ENCODE data around the gene CHD9NB.
"Not testable (repeated sequence)": the region's sequence is repeated elsewhere in the genome, so short reads cannot be mapped to it uniquely, and the experiment has no call there.

Gene CHD9NB

GRCh38 chr16:53083119-53083518, 30.4 kb upstream of the CHD9NB start:
- DNase-seq (ENCODE audit: low spot score) = no peak

DNA sequence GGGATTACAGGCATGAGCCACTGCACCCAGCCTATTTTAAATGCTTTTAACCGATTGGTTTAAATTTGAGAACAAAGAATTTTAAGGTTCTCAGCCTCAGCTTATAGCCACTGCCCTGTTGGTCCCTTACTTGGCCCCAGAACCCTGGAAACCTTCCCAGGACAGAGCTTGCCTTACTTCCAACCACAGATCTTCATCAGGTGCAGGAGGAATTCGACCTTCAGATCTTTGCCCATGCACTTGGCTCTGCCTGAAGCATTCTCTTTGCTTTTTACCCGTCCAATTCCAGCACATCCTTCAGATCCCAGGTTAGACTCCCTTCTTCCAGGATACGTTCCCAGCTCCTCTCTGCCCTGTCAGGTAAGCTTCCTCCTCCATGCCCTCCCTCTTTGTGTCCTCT, 29.8 kb upstream of the CHD9NB start:
- no peak for DNase-seq (ENCODE audit: low spot score)

- DNase-seq (ENCODE audit: low spot score) = no peak
These were observed 29.1 kb upstream of the CHD9NB start for GRCh38 chr16:53081686-53082407.

- no peak for DNase-seq (ENCODE audit: low spot score)
These were observed 28.3 kb upstream of the CHD9NB start for GRCh38 chr16:53081032-53081424.

DNA sequence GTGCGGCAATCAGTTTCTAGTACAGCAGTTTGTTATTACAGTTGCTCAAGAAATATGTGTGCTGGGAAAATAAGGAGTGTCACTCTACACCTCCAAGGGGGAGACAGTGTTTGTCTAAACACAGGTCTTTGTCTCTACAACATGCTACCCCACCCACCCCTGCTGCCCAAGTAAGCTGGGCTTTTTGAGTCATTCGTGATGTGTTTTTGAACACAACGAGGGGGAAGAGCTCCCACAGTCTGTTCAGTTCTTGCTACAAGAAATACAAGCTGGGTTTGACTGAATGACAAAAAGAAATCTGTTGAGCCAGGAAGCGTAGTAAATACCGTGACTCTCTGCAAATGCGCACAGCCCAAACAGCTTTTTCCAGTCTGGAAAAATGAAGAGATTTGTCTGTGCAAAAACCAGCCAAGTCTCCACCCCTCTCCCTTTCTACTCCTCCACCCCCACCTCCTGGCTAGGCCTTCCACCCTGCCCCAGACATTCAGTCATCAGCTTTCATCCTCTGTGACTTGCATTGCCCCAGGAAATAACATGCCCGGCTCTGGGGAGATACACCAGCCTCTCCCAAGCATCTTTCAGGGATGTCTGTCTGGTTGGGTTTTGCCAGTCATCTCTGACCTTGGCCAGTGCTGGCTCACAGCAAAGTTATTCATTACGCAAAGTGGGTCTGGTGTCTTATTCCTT, 27.8 kb upstream of the CHD9NB start:
- DNase-seq (ENCODE audit: low spot score) = peak; percentile 83

- DNase-seq (ENCODE audit: low spot score) = no peak
These were observed 26.2 kb upstream of the CHD9NB start for GRCh38 chr16:53078765-53079485.

DNA sequence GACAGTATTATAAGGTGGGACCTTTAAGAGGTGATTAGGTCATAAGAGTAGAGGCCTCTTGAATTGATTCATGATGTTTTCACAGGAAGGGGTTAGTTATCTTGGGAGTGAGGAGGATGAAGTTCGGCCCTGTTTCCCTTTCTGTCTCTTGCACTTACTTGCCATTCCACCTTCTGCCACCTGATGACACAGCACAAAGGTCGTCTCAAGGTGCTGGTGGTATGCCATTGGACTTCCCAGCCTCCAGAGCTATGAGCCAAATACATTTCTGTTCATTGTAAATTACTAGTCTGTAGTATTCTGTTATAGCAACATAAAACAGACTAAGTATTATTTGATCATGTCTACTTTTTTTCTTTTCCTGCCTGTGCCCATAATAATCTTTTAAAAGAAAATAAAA, 25.6 kb upstream of the CHD9NB start:
- DNase-seq (ENCODE audit: low spot score) = no peak

DNA sequence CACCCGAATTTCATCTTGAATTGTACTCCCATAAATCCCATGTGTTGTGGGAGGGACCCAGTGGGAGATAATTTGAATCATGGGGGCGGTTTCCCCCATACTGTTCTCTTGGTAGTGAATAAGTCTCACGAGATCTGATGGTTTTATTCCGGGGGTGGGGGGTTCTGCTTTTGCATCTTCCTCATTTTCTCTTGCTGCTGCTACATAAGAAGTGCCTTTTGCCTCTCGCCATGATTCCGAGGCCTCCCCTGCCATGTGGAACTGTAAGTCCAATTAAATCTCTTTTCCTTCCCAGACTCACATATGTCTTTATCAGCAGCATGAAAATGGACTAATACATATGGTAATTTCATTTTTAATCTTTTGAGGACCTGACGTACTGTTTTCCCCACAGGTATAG, 22.8 kb upstream of the CHD9NB start:
- not testable (repeated sequence) for DNase-seq (ENCODE audit: low spot score)

DNA sequence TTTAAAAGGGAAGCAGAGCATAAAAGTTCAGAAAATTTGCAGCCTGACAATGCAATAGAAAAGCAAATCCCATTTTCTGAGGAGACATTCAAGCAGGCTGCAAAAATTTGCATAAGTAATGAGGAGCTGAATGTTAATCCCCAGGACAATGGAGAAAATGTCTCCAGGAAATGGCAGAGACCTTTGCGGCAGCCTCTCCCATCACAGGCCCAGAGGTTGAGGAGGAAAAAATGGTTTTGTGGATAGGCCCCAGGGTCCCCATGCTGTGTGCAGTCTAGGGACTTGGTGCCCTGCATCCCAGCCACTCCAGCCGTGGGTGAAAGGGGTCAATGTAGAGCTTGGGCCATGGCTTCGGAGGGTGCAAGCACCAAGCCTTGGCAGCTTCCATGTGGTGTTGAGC, 21.6 kb upstream of the CHD9NB start:
- DNase-seq (ENCODE audit: low spot score) = not testable (repeated sequence)

- no peak for DNase-seq (ENCODE audit: low spot score)
These were observed 20.3 kb upstream of the CHD9NB start for GRCh38 chr16:53073022-53073421.

- peak; percentile 93 for DNase-seq (ENCODE audit: low spot score)
These were observed 19.1 kb upstream of the CHD9NB start for GRCh38 chr16:53071748-53072301.

GRCh38 chr16:53069772-53070171, 17.1 kb upstream of the CHD9NB start:
- no peak for DNase-seq (ENCODE audit: low spot score)

GRCh38 chr16:53068423-53068833, 15.7 kb upstream of the CHD9NB start:
- no peak for DNase-seq (ENCODE audit: low spot score)

DNA sequence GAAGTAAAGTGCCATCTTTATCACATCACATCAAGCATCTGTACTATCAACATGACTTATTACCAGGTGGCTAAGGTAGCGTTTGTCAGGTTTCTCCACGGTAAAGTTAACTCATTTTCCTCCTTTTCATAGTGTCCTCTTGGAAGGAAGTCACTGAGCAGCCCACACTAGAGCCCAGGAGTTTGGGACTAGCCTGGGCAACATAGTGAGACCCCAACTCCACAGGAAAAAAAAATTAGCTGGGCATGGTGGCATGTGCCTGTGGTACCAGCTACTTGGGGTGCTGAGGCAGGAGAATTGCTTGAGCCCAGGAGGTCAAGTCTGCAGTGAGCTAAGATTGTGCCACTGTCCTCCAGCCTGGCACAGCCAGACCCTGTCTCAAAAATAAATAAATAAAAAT, 15.0 kb upstream of the CHD9NB start:
- no peak for DNase-seq (ENCODE audit: low spot score)

DNA sequence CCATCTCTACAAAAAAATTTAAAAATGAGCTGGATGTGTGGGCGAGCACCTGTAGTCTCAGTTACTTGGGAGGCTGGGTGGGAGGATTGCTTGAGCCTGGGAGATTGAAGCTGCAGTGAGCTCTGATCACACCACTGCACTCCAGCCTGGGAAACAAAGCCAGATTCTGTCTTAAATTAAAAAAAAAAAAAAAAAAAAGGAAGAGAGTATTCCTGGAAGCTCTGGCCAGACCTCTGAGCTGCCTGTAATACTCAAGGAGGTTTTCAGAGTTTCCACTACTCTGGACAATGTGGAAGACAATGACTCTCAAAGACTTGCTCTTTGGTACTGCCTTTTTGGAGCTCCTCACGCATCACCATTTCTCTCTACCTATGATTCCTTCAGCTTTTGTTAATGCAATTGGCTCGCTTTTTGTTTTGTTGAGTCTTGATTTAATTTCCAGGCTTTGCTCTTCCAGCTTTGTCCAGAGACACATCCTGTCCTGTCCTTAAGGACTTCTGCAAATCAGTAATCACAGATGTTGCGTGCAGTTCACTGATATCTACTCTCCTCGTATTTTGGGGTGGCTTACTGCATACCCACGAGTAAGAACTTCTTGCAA, 12.9 kb upstream of the CHD9NB start:
- DNase-seq (ENCODE audit: low spot score) = no peak

DNA sequence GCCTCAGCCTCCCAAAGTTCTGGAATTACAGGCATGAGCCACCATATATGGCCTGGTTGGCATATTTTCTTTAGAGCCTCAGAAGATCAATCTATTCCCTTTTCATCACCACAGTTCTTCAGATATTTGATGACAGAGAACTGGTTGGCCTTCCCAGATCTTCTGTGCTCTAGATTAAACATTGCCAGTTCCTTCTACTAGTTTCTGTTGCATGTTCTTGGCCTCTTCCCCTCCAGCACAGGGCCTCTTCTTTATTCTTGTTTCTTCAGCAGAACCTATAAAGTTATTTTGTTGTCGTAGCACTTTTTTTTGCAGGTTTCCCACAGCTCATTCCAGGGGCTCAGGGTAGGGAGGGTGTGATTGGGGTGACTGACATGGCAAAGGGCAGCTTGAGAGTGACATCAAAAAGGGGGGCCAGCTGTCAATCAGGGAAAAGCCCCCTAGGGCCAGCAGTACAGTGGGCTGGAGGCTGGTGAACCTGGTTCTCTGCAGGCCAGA, 11.4 kb upstream of the CHD9NB start:
- DNase-seq (ENCODE audit: low spot score) = no peak

GRCh38 chr16:53061701-53062159, 9.0 kb upstream of the CHD9NB start:
- no peak for DNase-seq (ENCODE audit: low spot score)

DNA sequence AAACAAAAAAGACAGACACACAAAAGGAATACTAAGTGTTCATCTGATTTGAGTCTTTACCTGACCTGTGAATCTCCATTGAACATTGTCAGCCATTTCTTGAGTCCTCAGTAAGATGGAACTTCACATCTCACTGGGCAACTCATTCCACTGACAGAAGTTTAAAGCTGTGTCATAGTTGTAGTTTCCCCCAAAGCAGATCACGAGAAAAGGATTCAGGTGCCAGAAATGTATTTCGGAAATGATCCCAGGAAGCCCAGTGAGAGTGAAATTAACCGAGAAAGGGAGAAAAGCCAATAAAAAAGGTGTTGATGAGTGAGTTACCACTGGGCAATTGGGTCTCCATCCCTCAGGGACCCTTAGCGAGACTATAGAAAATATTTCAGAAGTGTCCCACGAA, 8.6 kb upstream of the CHD9NB start:
- DNase-seq (ENCODE audit: low spot score) = no peak

GRCh38 chr16:53059672-53060071, 7.0 kb upstream of the CHD9NB start:
- no peak for DNase-seq (ENCODE audit: low spot score)

DNA sequence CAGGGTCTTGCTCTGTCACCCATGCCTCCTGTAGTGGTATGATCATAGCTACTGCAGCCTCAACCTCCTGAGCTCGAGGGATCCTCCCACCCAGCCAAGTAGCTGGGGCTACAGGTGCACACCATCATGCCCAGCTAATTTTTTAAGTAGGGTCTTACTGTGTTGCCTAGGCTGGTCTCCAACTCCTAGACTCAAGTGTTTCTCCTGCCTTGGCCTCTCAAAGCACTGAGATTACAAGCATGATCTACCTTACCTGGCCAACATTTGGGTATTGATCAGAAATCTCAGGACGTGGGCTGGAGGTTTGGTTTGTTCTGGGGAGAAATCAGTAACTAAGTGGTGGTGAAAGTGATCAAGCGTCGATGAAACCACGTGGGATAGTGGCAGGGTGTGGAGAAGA, 6.2 kb upstream of the CHD9NB start:
- no peak for DNase-seq (ENCODE audit: low spot score)

GRCh38 chr16:53058441-53058840, 5.7 kb upstream of the CHD9NB start:
- no peak for DNase-seq (ENCODE audit: low spot score)

GRCh38 chr16:53057658-53058057, 5.0 kb upstream of the CHD9NB start:
- DNase-seq (ENCODE audit: low spot score) = no peak

Data from left forelimb (tissue), 1 donor.